HepG2 (cell line): ENCODE results near the gene TRAPPC4. TPM values are rescaled to one million over a fixed set of nuclear protein-coding genes. Genes with fewer than 3 reads are reported as not detected.

ENCODE experiments used
- ARNT ChIP-seq: fragments of 450-650 bp; IDR thresholded peaks from 2 replicates; pipeline ENCODE4 v1.6.1; 2017
- E2F5 ChIP-seq: sonication (generic); formaldehyde crosslinking; conservative IDR thresholded peaks from 2 replicates; pipeline ENCODE4 v1.4.0; 2020; ENCODE audit warnings: missing genetic modification reagents
- EHMT2 ChIP-seq: fragments of 200-600 bp; sonication (generic); IDR thresholded peaks from 2 replicates; pipeline ENCODE4 v1.7.0; 2017; ENCODE audit warnings: antibody characterized with exemption, low read depth, low read length, borderline replicate concordance
- ETV6 ChIP-seq: sonication (generic); formaldehyde crosslinking; conservative IDR thresholded peaks from 2 replicates; pipeline ENCODE4 v1.4.0; 2020; ENCODE audit warnings: missing genetic modification reagents
- FOXO4 ChIP-seq: sonication (generic); formaldehyde crosslinking; conservative IDR thresholded peaks from 2 replicates; pipeline ENCODE4 v1.8.1; 2023; ENCODE audit warnings: missing genetic modification reagents
- GPN1 ChIP-seq: sonication (generic); formaldehyde crosslinking; IDR thresholded peaks from 2 replicates; pipeline ENCODE4 v1.5.1; 2020; ENCODE audit warnings: missing genetic modification reagents, borderline replicate concordance
- HDAC6 ChIP-seq: fragments of 200-600 bp; sonication (generic); IDR thresholded peaks from 2 replicates; pipeline ENCODE4 v1.7.0; 2017; ENCODE audit warnings: mild to moderate bottlenecking, antibody characterized with exemption, low read length, low read depth
- HHEX ChIP-seq: IDR thresholded peaks from 2 replicates; pipeline ENCODE4 v1.6.1; 2016; ENCODE audit warnings: control low read depth
- ISX ChIP-seq: sonication (generic); formaldehyde crosslinking; conservative IDR thresholded peaks from 2 replicates; pipeline ENCODE4 v1.5.0; 2020; ENCODE audit warnings: missing genetic modification reagents
- JDP2 ChIP-seq: sonication (generic); formaldehyde crosslinking; IDR thresholded peaks from 2 replicates; pipeline ENCODE4 v1.8.1; 2022; ENCODE audit warnings: missing genetic modification reagents, borderline replicate concordance
- MIER3 ChIP-seq: IDR thresholded peaks from 2 replicates; pipeline ENCODE4 v1.6.1; 2016; ENCODE audit warnings: missing compliant biosample characterization, borderline replicate concordance
- NR3C1 ChIP-seq: sonication (generic); formaldehyde crosslinking; IDR thresholded peaks from 2 replicates; pipeline ENCODE4 v1.4.0; 2020; ENCODE audit warnings: missing genetic modification reagents
- PLRG1 ChIP-seq: fragments of 450-650 bp; conservative IDR thresholded peaks from 2 replicates; pipeline ENCODE4 v1.6.1; 2016
- SALL2 ChIP-seq: sonication (generic); formaldehyde crosslinking; IDR thresholded peaks from 2 replicates; pipeline ENCODE4 v1.8.1; 2023; ENCODE audit warnings: mild to moderate bottlenecking, missing genetic modification reagents, inconsistent platforms
- SMAD9 ChIP-seq: sonication (generic); formaldehyde crosslinking; IDR thresholded peaks from 2 replicates; pipeline ENCODE4 v1.5.1; 2020; ENCODE audit warnings: mild to moderate bottlenecking, missing genetic modification reagents
- SMC3 ChIP-seq: IDR thresholded peaks from 2 replicates; pipeline ENCODE4 v1.6.1; 2011; ENCODE audit warnings: low read length, improper control_type of control experiment
- THYN1 ChIP-seq: sonication (generic); formaldehyde crosslinking; IDR thresholded peaks from 2 replicates; pipeline ENCODE4 v1.8.1; 2023; ENCODE audit warnings: low read depth, mild to moderate bottlenecking, moderate library complexity, missing genetic modification reagents, borderline replicate concordance
- TOPORS ChIP-seq: sonication (generic); formaldehyde crosslinking; IDR thresholded peaks from 2 replicates; pipeline ENCODE4 v1.8.0; 2023; ENCODE audit warnings: mild to moderate bottlenecking, missing genetic modification reagents
- YEATS2 ChIP-seq: sonication (generic); formaldehyde crosslinking; IDR thresholded peaks from 2 replicates; pipeline ENCODE4 v1.4.0; 2020; ENCODE audit warnings: missing genetic modification reagents, borderline replicate concordance
- ZBTB37 ChIP-seq: sonication (generic); formaldehyde crosslinking; IDR thresholded peaks from 2 replicates; pipeline ENCODE4 v1.4.0; 2020; ENCODE audit warnings: mild to moderate bottlenecking, missing genetic modification reagents
- ZIK1 ChIP-seq: sonication (generic); formaldehyde crosslinking; IDR thresholded peaks from 2 replicates; pipeline ENCODE4 v1.5.0; 2020; ENCODE audit warnings: mild to moderate bottlenecking, low read depth, missing genetic modification reagents, borderline replicate concordance
- ZNF280B ChIP-seq: sonication (generic); formaldehyde crosslinking; IDR thresholded peaks from 2 replicates; pipeline ENCODE4 v1.5.0; 2020; ENCODE audit warnings: missing genetic modification reagents, mild to moderate bottlenecking, borderline replicate concordance
- ZNF530 ChIP-seq: sonication (generic); formaldehyde crosslinking; IDR thresholded peaks from 2 replicates; pipeline ENCODE4 v1.5.0; 2020; ENCODE audit warnings: low read depth, mild to moderate bottlenecking, missing genetic modification reagents
- ZNF569 ChIP-seq: sonication (generic); formaldehyde crosslinking; IDR thresholded peaks from 2 replicates; pipeline ENCODE4 v1.5.0; 2020; ENCODE audit warnings: mild to moderate bottlenecking, missing genetic modification reagents, moderate library complexity, borderline replicate concordance
- ZNF670 ChIP-seq: sonication (generic); formaldehyde crosslinking; IDR thresholded peaks from 2 replicates; pipeline ENCODE4 v1.8.0; 2022; ENCODE audit warnings: mild to moderate bottlenecking, missing genetic modification reagents, borderline replicate concordance
- polyA plus RNA-seq, 8 experiments: library from polyadenylated mRNA; depleted of rRNA in 3 of 8; stranded (reverse) in 7 of 8; unstranded in 1 of 8; fragments of >200 nt; fragmentation: Illumina TruSeq in 4 of 8; extraction: Trizol in 4 of 8; gene quantifications; 2 replicates each; pipeline versions ENCODE4 v1.2.1 to v1.2.3, GENCODE V29; 2011 to 2016; ENCODE audit warnings: low read depth in 4 of 8, missing spikeins in 1 of 8, mixed read lengths in 1 of 8; ENCODE audit not compliant: insufficient read depth in 1 of 8
- total RNA-seq, 5 experiments: library from RNA; depleted of rRNA; stranded (reverse); fragments of >200 nt; fragmentation: Illumina TruSeq; extraction: Trizol; gene quantifications; 2 replicates each; pipeline ENCODE4 v1.2.3, GENCODE V29; 2016; ENCODE audit warnings: low read depth in 1 of 5

Gene TRAPPC4
- total and polyA plus RNA-seq, 2 of the 13 experiments (the other 11 are each of a cell fraction or from before 2014, with no cell fraction given), result 97.4 to 140 TPM

- TF ChIP-seq ETV6 (peak; percentile 84; the same call in 1 of the 2 replicates), ZNF530 (CRISPR knock-in tag) (no peak), MIER3 (peak; percentile 76), YEATS2 (peak; percentile 97), ISX (CRISPR knock-in tag) (0 out of 2 replicates have a peak, but pooled peaks have one; percentile 6), FOXO4 (no peak), GPN1 (CRISPR knock-in tag) (no peak), E2F5 (CRISPR knock-in tag) (0 out of 2 replicates have a peak, but pooled peaks have one; percentile 36), HDAC6 (no peak), NR3C1 (CRISPR knock-in tag) (no peak), TOPORS (CRISPR knock-in tag) (no peak; the same call in 1 of the 2 replicates), ZNF569 (no peak), ZBTB37 (peak; percentile 63; the same call in 1 of the 2 replicates), SALL2 (CRISPR knock-in tag) (peak; percentile 68; the same call in 1 of the 2 replicates), ZIK1 (CRISPR knock-in tag) (no peak), SMC3 (no peak), ZNF670 (peak; percentile 61; the same call in 1 of the 2 replicates), THYN1 (CRISPR knock-in tag) (0 out of 2 replicates have a peak, but pooled peaks have one; percentile 76), ZNF280B (CRISPR knock-in tag) (no peak), HHEX (CRISPR knock-in tag) (no peak), PLRG1 (no peak), JDP2 (CRISPR knock-in tag) (no peak), SMAD9 (peak; percentile 60; the same call in 1 of the 2 replicates), EHMT2 (no peak), ARNT (no peak)
Measured at GRCh38 chr11:119018074-119018938, at the start of gene TRAPPC4, which contains the start of gene RPS25 (continued).
